ENCODE results near the gene FMN2. TPM values are rescaled to one million over a fixed set of nuclear protein-coding genes. Genes with fewer than 3 reads are reported as not detected.

The FMN2 gene
- total RNA-seq, 3 donors from 2014 or later, result 0.80 to 4.2 (median 3.3) TPM

GRCh38 chr1:240511789-240512188, 420.1 kb downstream of the FMN2 start:
- Histone ChIP-seq H3K27me3 (no peaks in the 10 kb centered on the region), H3K4me3 (no peak overlapping the region), H3K27ac (no peak overlapping the region), H3K4me1 (no peaks in the 10 kb centered on the region), H3K36me3 (no peaks in the 10 kb centered on the region), H3K9me3 (no peaks in the 10 kb centered on the region)
- intact Hi-C loops (cut with DNase I; ENCODE audit: low total_unique reads), result no loop called here
- DNase-seq (ENCODE audit: low spot score in 2 of 2), result no peak
- no peak for TF ChIP-seq POLR2A (IDR thresholded peaks at IDR 0.05)
- TF ChIP-seq POLR2AphosphoS5 (IDR thresholded peaks at IDR 0.05), result no peak
- no peak for TF ChIP-seq CTCF (IDR thresholded peaks at IDR 0.05)

GRCh38 chr1:240515505-240515904, 423.8 kb downstream of the FMN2 start:
- no peak overlapping the region for H3K4me3 ChIP-seq
- no peaks in the 10 kb centered on the region for H3K36me3 ChIP-seq
- intact Hi-C loops (cut with DNase I; ENCODE audit: low total_unique reads), result no loop called here
- no peak overlapping the region for H3K27ac ChIP-seq
- no peaks in the 10 kb centered on the region for H3K4me1 ChIP-seq
- H3K27me3 ChIP-seq, result no peaks in the 10 kb centered on the region
- H3K9me3 ChIP-seq, result no peaks in the 10 kb centered on the region
- no peak for DNase-seq (ENCODE audit: low spot score in 2 of 2)
- TF ChIP-seq POLR2AphosphoS5 (IDR thresholded peaks at IDR 0.05) (no peak), CTCF (IDR thresholded peaks at IDR 0.05) (no peak), POLR2A (IDR thresholded peaks at IDR 0.05) (no peak)

- DNase-seq (ENCODE audit: low spot score in 2 of 2), result no peak
- Histone ChIP-seq H3K9me3 (no peaks in the 10 kb centered on the region), H3K4me1 (no peaks in the 10 kb centered on the region), H3K36me3 (no peaks in the 10 kb centered on the region), H3K27ac (no peak overlapping the region), H3K27me3 (no peaks in the 10 kb centered on the region), H3K4me3 (no peak overlapping the region)
- TF ChIP-seq CTCF (IDR thresholded peaks at IDR 0.05) (no peak), POLR2AphosphoS5 (IDR thresholded peaks at IDR 0.05) (no peak), POLR2A (IDR thresholded peaks at IDR 0.05) (no peak)
- intact Hi-C loops (cut with DNase I; ENCODE audit: low total_unique reads), result no loop called here
Measured at GRCh38 chr1:240516069-240516468, 424.4 kb downstream of the FMN2 start.

GRCh38 chr1:240517891-240518290, 426.2 kb downstream of the FMN2 start:
- Histone ChIP-seq H3K9me3 (no peaks in the 10 kb centered on the region), H3K4me3 (no peak overlapping the region), H3K27ac (no peak overlapping the region), H3K36me3 (no peaks in the 10 kb centered on the region), H3K27me3 (no peaks in the 10 kb centered on the region), H3K4me1 (no peaks in the 10 kb centered on the region)
- TF ChIP-seq POLR2A (IDR thresholded peaks at IDR 0.05) (no peak), POLR2AphosphoS5 (IDR thresholded peaks at IDR 0.05) (no peak), CTCF (IDR thresholded peaks at IDR 0.05) (no peak)
- DNase-seq (ENCODE audit: low spot score in 2 of 2), result no peak
- intact Hi-C loops (cut with DNase I; ENCODE audit: low total_unique reads), result no loop called here

DNA sequence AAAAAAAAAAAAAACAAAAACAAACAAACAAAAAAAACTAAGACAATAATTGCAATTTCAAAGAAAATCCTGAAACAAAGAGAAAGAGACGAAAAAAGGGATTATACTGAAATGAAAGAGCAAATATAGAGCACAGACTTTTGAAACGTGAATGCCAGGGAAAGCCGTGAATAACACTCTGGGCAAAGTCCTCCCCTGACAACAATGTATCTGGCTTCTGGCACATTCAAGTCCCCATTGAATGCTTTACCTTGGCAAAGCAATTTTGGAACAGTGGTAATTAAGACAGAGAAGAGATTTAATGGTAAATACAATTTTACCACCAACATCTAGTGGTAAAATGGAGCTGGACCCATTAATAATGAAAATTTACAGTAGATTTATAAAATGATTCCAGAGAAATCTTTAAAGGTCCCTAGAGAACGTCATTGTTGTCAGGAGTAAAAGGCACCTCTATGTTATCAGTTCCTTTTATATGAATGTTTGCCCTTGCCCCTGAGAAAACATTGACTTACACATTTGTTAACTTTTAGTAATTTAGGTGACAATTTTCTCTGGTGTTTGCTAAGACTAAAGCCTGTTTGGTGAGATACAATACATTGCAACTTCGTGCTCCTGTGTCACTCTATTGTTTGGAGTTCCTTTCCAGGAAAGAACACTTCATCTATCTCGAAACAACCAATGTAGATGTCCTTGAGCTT, 430.6 kb downstream of the FMN2 start:
- Histone ChIP-seq H3K36me3 (no peaks in the 10 kb centered on the region), H3K4me1 (no peaks in the 10 kb centered on the region), H3K4me3 (no peak overlapping the region), H3K9me3 (no peaks in the 10 kb centered on the region), H3K27ac (no peak overlapping the region), H3K27me3 (no peaks in the 10 kb centered on the region)
- intact Hi-C loops (cut with DNase I; ENCODE audit: low total_unique reads), result no loop called here
- DNase-seq (ENCODE audit: low spot score in 2 of 2), result no peak
- no peak for TF ChIP-seq CTCF (IDR thresholded peaks at IDR 0.05)
- TF ChIP-seq POLR2AphosphoS5 (IDR thresholded peaks at IDR 0.05), result no peak
- no peak for TF ChIP-seq POLR2A (IDR thresholded peaks at IDR 0.05)
